ENCODE data around the gene PRKCI. TPM values are rescaled to one million over a fixed set of nuclear protein-coding genes. Genes with fewer than 3 reads are reported as not detected.

Gene PRKCI
- total and polyA plus RNA-seq, 9 of the 15 experiments (the other 6 are each of a cell fraction or from before 2014, with no cell fraction given), result 10.5 to 43.2 (median 31.4) TPM

DNA sequence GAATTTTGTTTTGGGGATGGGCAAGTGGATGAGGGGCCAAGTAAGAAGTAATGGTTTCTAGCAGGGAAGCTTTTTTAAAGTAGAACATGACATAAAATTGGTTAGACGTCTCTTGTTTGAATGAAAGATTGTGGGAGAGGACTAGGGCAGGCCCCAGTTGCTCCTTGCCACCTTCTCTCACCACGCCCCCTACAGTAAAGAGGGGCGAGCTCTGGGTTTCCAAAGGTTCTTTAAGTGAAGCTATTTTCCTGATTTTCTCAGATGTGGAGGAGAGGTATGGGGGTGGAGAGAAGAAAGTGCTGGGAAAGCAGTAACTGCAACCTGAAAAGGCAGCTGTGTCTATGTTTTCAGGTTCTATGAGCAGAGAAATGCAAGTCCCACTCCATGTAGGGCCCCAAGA lies 102.7 kb downstream of the PRKCI start:
- in situ Hi-C loops (cut with MboI), result no loop called here
- peaks cover 0 to 2% of the 10 kb centered on the region in 2 experiments; a peak in 2 of 5 replicates for H3K4me1 ChIP-seq (replicated peaks in 1 of 2; ENCODE audit: control insufficient read depth in 2 of 2, insufficient read depth in 2 of 2, low read length in 2 of 2)
- H3K27ac ChIP-seq (ENCODE audit: extremely low read depth, low read depth, low read length), result no peak overlapping the region
- no peaks in the 10 kb centered on the region for H3K79me2 ChIP-seq (ENCODE audit: control insufficient read depth, insufficient read depth, low read length)
- no peak overlapping the region for H3K9ac ChIP-seq (ENCODE audit: insufficient read depth in 1 of 2, low read depth in 2 of 2, low read length in 2 of 2)
- ATAC-seq (peak; percentile 44; the same call in 2 of the 3 replicates), DNase-seq (ENCODE audit: extremely low read depth in 1 of 4, low spot score in 3 of 4) (no peak), FAIRE-seq (no peak)
- no peaks in the 10 kb centered on the region for H4K20me1 ChIP-seq (replicated peaks; ENCODE audit: control insufficient read depth, insufficient read depth, low read length)
- CTCF ChIA-PET (ENCODE audit: low intra/inter-chr PET ratio), result no interaction called here
- no peak overlapping the region for H3K4me3 ChIP-seq
- intact Hi-C loops (cut with micrococcal nuclease), result no loop called here
- H2AFZ ChIP-seq (ENCODE audit: low read depth, low read length), result no peak overlapping the region
- H3K9me3 ChIP-seq (replicated peaks; ENCODE audit: control insufficient read depth, insufficient read depth, low read depth, low read length), result peaks cover 9% of the 10 kb centered on the region
- no peak overlapping the region for H3K4me2 ChIP-seq (ENCODE audit: insufficient read depth, low read length)
- H3K27me3 ChIP-seq (ENCODE audit: control insufficient read depth in 2 of 2, insufficient read depth in 2 of 2, low read length in 2 of 2), result no peaks in the 10 kb centered on the region
- TF ChIP-seq L3MBTL2 (IDR thresholded peaks at IDR 0.05), result no peak
- TF ChIP-seq HES1 (IDR thresholded peaks at IDR 0.05; ENCODE audit: low read depth), result no peak
- TF ChIP-seq ZKSCAN3 (CRISPR knock-in tag; IDR thresholded peaks at IDR 0.05), result no peak
- TF ChIP-seq PCBP2 (IDR thresholded peaks at IDR 0.05; ENCODE audit: low read depth, low read length, poor library complexity, severe bottlenecking), result no peak
- TF ChIP-seq ZNF212 (CRISPR knock-in tag; IDR thresholded peaks at IDR 0.05), result no peak
- TF ChIP-seq THRAP3 (IDR thresholded peaks at IDR 0.05; ENCODE audit: borderline replicate concordance), result no peak
- no peak for TF ChIP-seq YY1 (IDR thresholded peaks at IDR 0.05; ENCODE audit: borderline replicate concordance in 1 of 3, control insufficient read depth in 1 of 3, extremely low read depth in 1 of 3, insufficient read depth in 3 of 3, insufficient read length in 1 of 3, insufficient replicate concordance in 2 of 3, low read depth in 1 of 3, low read length in 2 of 3)
- no peak for TF ChIP-seq RAD51 (IDR thresholded peaks at IDR 0.05; ENCODE audit: borderline replicate concordance, low read depth)
- no peak for TF ChIP-seq HMGN3 (IDR thresholded peaks at IDR 0.05; ENCODE audit: borderline replicate concordance, extremely low read depth, insufficient read length, low read depth, low read length)
- TF ChIP-seq ZNF175 (CRISPR knock-in tag; IDR thresholded peaks at IDR 0.05; ENCODE audit: low read depth), result no peak
- no peak for TF ChIP-seq ZNF12 (CRISPR knock-in tag; IDR thresholded peaks at IDR 0.05)
- no peak for TF ChIP-seq KLF1 (tag; IDR thresholded peaks at IDR 0.05)
- no peak for TF ChIP-seq NR4A1 (CRISPR knock-in tag; IDR thresholded peaks at IDR 0.05)
- TF ChIP-seq NR4A1 (tag; IDR thresholded peaks at IDR 0.05), result no peak
- no peak for TF ChIP-seq ETS2 (tag; IDR thresholded peaks at IDR 0.05; ENCODE audit: borderline replicate concordance, poor library complexity, severe bottlenecking)
- TF ChIP-seq, protein P1, sequence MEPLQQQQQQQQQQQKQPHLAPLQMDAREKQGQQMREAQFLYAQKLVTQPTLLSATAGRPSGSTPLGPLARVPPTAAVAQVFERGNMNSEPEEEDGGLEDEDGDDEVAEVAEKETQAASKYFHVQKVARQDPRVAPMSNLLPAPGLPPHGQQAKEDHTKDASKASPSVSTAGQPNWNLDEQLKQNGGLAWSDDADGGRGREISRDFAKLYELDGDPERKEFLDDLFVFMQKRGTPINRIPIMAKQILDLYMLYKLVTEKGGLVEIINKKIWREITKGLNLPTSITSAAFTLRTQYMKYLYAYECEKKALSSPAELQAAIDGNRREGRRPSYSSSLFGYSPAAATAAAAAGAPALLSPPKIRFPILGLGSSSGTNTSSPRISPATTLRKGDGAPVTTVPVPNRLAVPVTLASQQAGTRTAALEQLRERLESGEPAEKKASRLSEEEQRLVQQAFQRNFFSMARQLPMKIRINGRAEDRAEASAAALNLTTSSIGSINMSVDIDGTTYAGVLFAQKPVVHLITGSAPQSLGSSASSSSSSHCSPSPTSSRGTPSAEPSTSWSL (CRISPR knock-in tag; IDR thresholded peaks at IDR 0.05; ENCODE audit: borderline replicate concordance), result no peak
- no peak for TF ChIP-seq SRSF1 (IDR thresholded peaks at IDR 0.05; ENCODE audit: low read depth, low read length)
- H3K9me1 ChIP-seq (ENCODE audit: control insufficient read depth, insufficient read depth, low read length), result no peaks in the 10 kb centered on the region
- WGBS (ENCODE audit: insufficient coverage, low coverage, missing lambda C conversion rate), result 39% methylated on average over 3 of the region's 3 CpGs
- POLR2A ChIA-PET, result interaction anchor here (0.8 kb wide), 1 partner anchor 502 kb away, joined by 3 read pairs; no protein-coding TSS in a partner anchor
- BruUV-seq (replicated peaks), result no TSS peak
- H3K36me3 ChIP-seq (ENCODE audit: control insufficient read depth, insufficient read depth, low read length), result no peaks in the 10 kb centered on the region

All from K562 (cell line).